IMR-90 (cell line): Measurements from ENCODE around the gene THNSL1.

ENCODE experiments used
- BHLHE40 ChIP-seq: fragments of 150-350 bp; IDR thresholded peaks from 2 replicates; pipeline ENCODE4 v1.6.1; 2016; ENCODE audit warnings: mild to moderate bottlenecking, low read depth, low read length
- CEBPB ChIP-seq: IDR thresholded peaks from 2 replicates; pipeline ENCODE4 v1.6.1; 2012; ENCODE audit warnings: low read depth, low read length, improper control_type of control experiment
- CTCF ChIP-seq: conservative IDR thresholded peaks from 2 replicates; pipeline ENCODE4 v1.5.1; 2012; ENCODE audit warnings: mild to moderate bottlenecking, low read depth, low read length, improper control_type of control experiment
- ELK1 ChIP-seq: fragments of 150-350 bp; IDR thresholded peaks from 2 replicates; pipeline ENCODE4 v1.6.1; 2016; ENCODE audit warnings: low read depth, mild to moderate bottlenecking, low read length, moderate library complexity, borderline replicate concordance
- MAFK ChIP-seq: IDR thresholded peaks from 2 replicates; pipeline ENCODE4 v1.6.1; 2012; ENCODE audit warnings: low read depth, low read length, improper control_type of control experiment
- MXI1 ChIP-seq: IDR thresholded peaks from 2 replicates; pipeline ENCODE4 v1.6.1; 2012; ENCODE audit warnings: low read depth, mild to moderate bottlenecking, low read length, moderate library complexity, borderline replicate concordance
- POLR2A ChIP-seq: IDR thresholded peaks from 2 replicates; pipeline ENCODE4 v1.6.1; 2012; ENCODE audit warnings: mild to moderate bottlenecking, low read depth, low read length
- RAD21 ChIP-seq: IDR thresholded peaks from 2 replicates; pipeline ENCODE4 v1.6.1; 2012; ENCODE audit warnings: low read length, improper control_type of control experiment
- RCOR1 ChIP-seq: IDR thresholded peaks from 2 replicates; pipeline ENCODE4 v1.6.1; 2012; ENCODE audit warnings: mild to moderate bottlenecking, low read length, improper control_type of control experiment; ENCODE audit not compliant: insufficient replicate concordance
- RFX5 ChIP-seq: IDR thresholded peaks from 2 replicates; pipeline ENCODE4 v1.8.0; 2012; ENCODE audit warnings: low read depth, mild to moderate bottlenecking, low read length, moderate library complexity
- SMC3 ChIP-seq: fragments of 150-350 bp; IDR thresholded peaks from 2 replicates; pipeline ENCODE4 v1.6.1; 2016; ENCODE audit warnings: low read depth, mild to moderate bottlenecking, antibody characterized with exemption, low read length, moderate library complexity
- USF2 ChIP-seq: fragments of 150-350 bp; IDR thresholded peaks from 2 replicates; pipeline ENCODE4 v1.6.1; 2017; ENCODE audit warnings: mild to moderate bottlenecking, antibody characterized with exemption, low read length, low read depth

- no peak for TF ChIP-seq RFX5
- TF ChIP-seq MAFK: no peak
- TF ChIP-seq CTCF: no peak
- no peak for TF ChIP-seq SMC3
- no peak for TF ChIP-seq POLR2A
- no peak for TF ChIP-seq USF2
- no peak for TF ChIP-seq RAD21
- TF ChIP-seq ELK1: no peak
- no peak for TF ChIP-seq MXI1
- TF ChIP-seq BHLHE40: no peak
- no peak for TF ChIP-seq RCOR1
- TF ChIP-seq CEBPB: no peak
Observed at GRCh38 chr10:25057886-25058285, 41.5 kb downstream of the THNSL1 start.
